Measurements from ENCODE around the gene CATSPER3.

GRCh38 chr5:135050244-135050767 lies 82.6 kb downstream of the CATSPER3 start:
- TF ChIP-seq RFX5 (IDR thresholded peaks at IDR 0.05; ENCODE audit: borderline replicate concordance, low read depth, low read length) (no peak), POLR2A (IDR thresholded peaks at IDR 0.05; ENCODE audit: control extremely low read depth in 1 of 2, low read depth in 2 of 2, low read length in 2 of 2) (no peak), TBP (IDR thresholded peaks at IDR 0.05; ENCODE audit: low read depth, low read length) (no peak), ZNF274 (IDR thresholded peaks at IDR 0.05; ENCODE audit: borderline replicate concordance, extremely low read depth, low read length) (no peak), BCL11A (IDR thresholded peaks at IDR 0.05; ENCODE audit: low read depth in 2 of 2, low read length in 2 of 2) (no peak), POLR2AphosphoS5 (IDR thresholded peaks at IDR 0.05; ENCODE audit: low read depth, low read length) (no peak)
